ENCODE data around the gene SETD7.

SETD7 gene

DNA sequence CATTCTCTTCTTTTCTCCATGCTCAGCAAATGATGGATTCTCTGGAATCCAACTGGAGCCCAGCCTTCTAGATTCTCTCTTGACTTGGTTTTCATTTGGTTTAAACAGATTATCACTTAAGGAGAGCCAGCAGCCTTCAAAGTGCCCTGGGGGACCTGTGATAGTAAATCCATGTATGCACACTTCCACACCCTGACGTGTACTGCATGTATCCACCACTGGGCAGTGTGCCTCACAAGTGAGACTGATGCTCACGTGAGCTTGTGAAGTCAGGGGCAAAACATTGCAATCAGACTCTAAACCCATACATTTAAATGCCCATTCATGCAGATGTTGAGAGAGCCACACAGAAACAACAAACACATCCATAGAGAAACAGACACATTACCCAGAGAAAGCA is 28.0 kb upstream of the SETD7 start:
- peak; percentile 42; the same call in 1 of the 3 replicates for ATAC-seq
- TF ChIP-seq TOX (CRISPR knock-in tag; IDR thresholded peaks at IDR 0.05; ENCODE audit: borderline replicate concordance) (no peak), TCF4 (CRISPR knock-in tag; IDR thresholded peaks at IDR 0.05; ENCODE audit: borderline replicate concordance) (no peak), ISL1 (CRISPR knock-in tag; IDR thresholded peaks at IDR 0.05) (no peak), OSR1 (CRISPR knock-in tag; IDR thresholded peaks at IDR 0.05) (no peak), BACH2 (CRISPR knock-in tag; IDR thresholded peaks at IDR 0.05; ENCODE audit: borderline replicate concordance) (no peak), ZNF565 (CRISPR knock-in tag; conservative IDR thresholded peaks at IDR 0.05; ENCODE audit: low read depth) (no peak), SNAI2 (CRISPR knock-in tag; IDR thresholded peaks at IDR 0.05) (no peak), ESRRG (CRISPR knock-in tag; IDR thresholded peaks at IDR 0.05) (no peak)
- TF ChIP-seq, protein P1, sequence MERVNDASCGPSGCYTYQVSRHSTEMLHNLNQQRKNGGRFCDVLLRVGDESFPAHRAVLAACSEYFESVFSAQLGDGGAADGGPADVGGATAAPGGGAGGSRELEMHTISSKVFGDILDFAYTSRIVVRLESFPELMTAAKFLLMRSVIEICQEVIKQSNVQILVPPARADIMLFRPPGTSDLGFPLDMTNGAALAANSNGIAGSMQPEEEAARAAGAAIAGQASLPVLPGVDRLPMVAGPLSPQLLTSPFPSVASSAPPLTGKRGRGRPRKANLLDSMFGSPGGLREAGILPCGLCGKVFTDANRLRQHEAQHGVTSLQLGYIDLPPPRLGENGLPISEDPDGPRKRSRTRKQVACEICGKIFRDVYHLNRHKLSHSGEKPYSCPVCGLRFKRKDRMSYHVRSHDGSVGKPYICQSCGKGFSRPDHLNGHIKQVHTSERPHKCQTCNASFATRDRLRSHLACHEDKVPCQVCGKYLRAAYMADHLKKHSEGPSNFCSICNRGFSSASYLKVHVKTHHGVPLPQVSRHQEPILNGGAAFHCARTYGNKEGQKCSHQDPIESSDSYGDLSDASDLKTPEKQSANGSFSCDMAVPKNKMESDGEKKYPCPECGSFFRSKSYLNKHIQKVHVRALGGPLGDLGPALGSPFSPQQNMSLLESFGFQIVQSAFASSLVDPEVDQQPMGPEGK (CRISPR knock-in tag; IDR thresholded peaks at IDR 0.05; ENCODE audit: borderline replicate concordance), result no peak
- TF ChIP-seq, protein P2, sequence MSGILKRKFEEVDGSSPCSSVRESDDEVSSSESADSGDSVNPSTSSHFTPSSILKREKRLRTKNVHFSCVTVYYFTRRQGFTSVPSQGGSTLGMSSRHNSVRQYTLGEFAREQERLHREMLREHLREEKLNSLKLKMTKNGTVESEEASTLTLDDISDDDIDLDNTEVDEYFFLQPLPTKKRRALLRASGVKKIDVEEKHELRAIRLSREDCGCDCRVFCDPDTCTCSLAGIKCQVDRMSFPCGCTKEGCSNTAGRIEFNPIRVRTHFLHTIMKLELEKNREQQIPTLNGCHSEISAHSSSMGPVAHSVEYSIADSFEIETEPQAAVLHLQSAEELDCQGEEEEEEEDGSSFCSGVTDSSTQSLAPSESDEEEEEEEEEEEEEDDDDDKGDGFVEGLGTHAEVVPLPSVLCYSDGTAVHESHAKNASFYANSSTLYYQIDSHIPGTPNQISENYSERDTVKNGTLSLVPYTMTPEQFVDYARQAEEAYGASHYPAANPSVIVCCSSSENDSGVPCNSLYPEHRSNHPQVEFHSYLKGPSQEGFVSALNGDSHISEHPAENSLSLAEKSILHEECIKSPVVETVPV (CRISPR knock-in tag; IDR thresholded peaks at IDR 0.05), result no peak
- TF ChIP-seq, protein P3, sequence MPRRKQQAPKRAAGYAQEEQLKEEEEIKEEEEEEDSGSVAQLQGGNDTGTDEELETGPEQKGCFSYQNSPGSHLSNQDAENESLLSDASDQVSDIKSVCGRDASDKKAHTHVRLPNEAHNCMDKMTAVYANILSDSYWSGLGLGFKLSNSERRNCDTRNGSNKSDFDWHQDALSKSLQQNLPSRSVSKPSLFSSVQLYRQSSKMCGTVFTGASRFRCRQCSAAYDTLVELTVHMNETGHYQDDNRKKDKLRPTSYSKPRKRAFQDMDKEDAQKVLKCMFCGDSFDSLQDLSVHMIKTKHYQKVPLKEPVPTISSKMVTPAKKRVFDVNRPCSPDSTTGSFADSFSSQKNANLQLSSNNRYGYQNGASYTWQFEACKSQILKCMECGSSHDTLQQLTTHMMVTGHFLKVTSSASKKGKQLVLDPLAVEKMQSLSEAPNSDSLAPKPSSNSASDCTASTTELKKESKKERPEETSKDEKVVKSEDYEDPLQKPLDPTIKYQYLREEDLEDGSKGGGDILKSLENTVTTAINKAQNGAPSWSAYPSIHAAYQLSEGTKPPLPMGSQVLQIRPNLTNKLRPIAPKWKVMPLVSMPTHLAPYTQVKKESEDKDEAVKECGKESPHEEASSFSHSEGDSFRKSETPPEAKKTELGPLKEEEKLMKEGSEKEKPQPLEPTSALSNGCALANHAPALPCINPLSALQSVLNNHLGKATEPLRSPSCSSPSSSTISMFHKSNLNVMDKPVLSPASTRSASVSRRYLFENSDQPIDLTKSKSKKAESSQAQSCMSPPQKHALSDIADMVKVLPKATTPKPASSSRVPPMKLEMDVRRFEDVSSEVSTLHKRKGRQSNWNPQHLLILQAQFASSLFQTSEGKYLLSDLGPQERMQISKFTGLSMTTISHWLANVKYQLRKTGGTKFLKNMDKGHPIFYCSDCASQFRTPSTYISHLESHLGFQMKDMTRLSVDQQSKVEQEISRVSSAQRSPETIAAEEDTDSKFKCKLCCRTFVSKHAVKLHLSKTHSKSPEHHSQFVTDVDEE (CRISPR knock-in tag; IDR thresholded peaks at IDR 0.05), result no peak
- TF ChIP-seq, protein P4, sequence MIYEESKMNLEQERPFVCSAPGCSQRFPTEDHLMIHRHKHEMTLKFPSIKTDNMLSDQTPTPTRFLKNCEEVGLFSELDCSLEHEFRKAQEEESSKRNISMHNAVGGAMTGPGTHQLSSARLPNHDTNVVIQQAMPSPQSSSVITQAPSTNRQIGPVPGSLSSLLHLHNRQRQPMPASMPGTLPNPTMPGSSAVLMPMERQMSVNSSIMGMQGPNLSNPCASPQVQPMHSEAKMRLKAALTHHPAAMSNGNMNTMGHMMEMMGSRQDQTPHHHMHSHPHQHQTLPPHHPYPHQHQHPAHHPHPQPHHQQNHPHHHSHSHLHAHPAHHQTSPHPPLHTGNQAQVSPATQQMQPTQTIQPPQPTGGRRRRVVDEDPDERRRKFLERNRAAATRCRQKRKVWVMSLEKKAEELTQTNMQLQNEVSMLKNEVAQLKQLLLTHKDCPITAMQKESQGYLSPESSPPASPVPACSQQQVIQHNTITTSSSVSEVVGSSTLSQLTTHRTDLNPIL (CRISPR knock-in tag; IDR thresholded peaks at IDR 0.05; ENCODE audit: low read depth), result no peak
- TF ChIP-seq, protein P5, sequence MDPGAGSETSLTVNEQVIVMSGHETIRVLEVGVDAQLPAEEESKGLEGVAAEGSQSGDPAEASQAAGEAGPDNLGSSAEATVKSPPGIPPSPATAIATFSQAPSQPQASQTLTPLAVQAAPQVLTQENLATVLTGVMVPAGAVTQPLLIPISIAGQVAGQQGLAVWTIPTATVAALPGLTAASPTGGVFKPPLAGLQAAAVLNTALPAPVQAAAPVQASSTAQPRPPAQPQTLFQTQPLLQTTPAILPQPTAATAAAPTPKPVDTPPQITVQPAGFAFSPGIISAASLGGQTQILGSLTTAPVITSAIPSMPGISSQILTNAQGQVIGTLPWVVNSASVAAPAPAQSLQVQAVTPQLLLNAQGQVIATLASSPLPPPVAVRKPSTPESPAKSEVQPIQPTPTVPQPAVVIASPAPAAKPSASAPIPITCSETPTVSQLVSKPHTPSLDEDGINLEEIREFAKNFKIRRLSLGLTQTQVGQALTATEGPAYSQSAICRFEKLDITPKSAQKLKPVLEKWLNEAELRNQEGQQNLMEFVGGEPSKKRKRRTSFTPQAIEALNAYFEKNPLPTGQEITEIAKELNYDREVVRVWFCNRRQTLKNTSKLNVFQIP (CRISPR knock-in tag; IDR thresholded peaks at IDR 0.05; ENCODE audit: borderline replicate concordance, low read depth), result no peak

DNA sequence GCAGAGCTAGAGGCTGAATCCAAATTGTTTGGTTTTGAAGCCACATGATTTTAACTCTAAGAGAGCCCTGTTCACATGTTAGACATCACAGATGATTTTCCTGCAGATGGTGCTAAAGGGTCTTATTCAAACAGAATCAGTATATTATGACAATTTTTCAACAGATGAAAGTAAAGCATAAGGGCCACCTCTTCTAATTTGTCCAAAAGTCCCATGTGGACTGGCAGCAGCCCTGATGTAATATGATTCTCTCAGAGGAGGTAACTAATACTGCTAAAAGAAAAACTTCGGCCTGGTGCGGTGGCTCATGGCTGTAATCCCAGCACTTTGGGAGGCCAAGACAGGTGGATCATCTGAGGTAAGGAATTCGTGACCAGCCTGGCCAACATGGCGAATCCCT is 26.0 kb upstream of the SETD7 start:
- peak; percentile 57 for ATAC-seq
- TF ChIP-seq ESRRG (CRISPR knock-in tag; IDR thresholded peaks at IDR 0.05), result no peak
- TF ChIP-seq, protein P3 (CRISPR knock-in tag; IDR thresholded peaks at IDR 0.05), result no peak
- TF ChIP-seq CSDC2 (CRISPR knock-in tag; IDR thresholded peaks at IDR 0.05), result no peak
- TF ChIP-seq, protein P4 (CRISPR knock-in tag; IDR thresholded peaks at IDR 0.05; ENCODE audit: low read depth), result no peak
- no peak for TF ChIP-seq TOX (CRISPR knock-in tag; IDR thresholded peaks at IDR 0.05; ENCODE audit: borderline replicate concordance)
- no peak for TF ChIP-seq SNAI2 (CRISPR knock-in tag; IDR thresholded peaks at IDR 0.05)
- TF ChIP-seq BACH2 (CRISPR knock-in tag; IDR thresholded peaks at IDR 0.05; ENCODE audit: borderline replicate concordance), result no peak
- TF ChIP-seq TCF4 (CRISPR knock-in tag; IDR thresholded peaks at IDR 0.05; ENCODE audit: borderline replicate concordance), result no peak
- no peak for TF ChIP-seq ZNF565 (CRISPR knock-in tag; conservative IDR thresholded peaks at IDR 0.05; ENCODE audit: low read depth)
- TF ChIP-seq ZFP3 (CRISPR knock-in tag; IDR thresholded peaks at IDR 0.05), result no peak
- TF ChIP-seq OSR1 (CRISPR knock-in tag; IDR thresholded peaks at IDR 0.05), result no peak
- no peak for TF ChIP-seq ARNTL (CRISPR knock-in tag; IDR thresholded peaks at IDR 0.05; ENCODE audit: borderline replicate concordance, low read depth)
- TF ChIP-seq, protein P5 (CRISPR knock-in tag; IDR thresholded peaks at IDR 0.05; ENCODE audit: borderline replicate concordance, low read depth), result no peak
